Smooth muscle cell (in vitro differentiated cells): ENCODE data around the gene BCL2L1. TPM values are rescaled to one million over a fixed set of nuclear protein-coding genes. Genes with fewer than 3 reads are reported as not detected.
A peak's percentile ranks its signal among the peaks of the same experiment; 100 is the strongest.

Experiments
- DNase-seq: peaks from one replicate; lab custom pipeline; 2025; ENCODE audit not compliant: unreplicated experiment; lab: John Stamatoyannopoulos, UW
- H2AFZ ChIP-seq: fragments of 200-600 bp; sonication (generic); 2 replicates; pipeline ENCODE4 v1.6.0; 2016; ENCODE audit warnings: antibody characterized with exemption, low read depth, mild to moderate bottlenecking
- H3F3A ChIP-seq: fragments of 200-600 bp; sonication (generic); 2 replicates; pipeline ENCODE4 v1.6.0; 2017; ENCODE audit warnings: antibody characterized with exemption, low read depth
- H3K27ac ChIP-seq: fragments of 200-600 bp; sonication (generic); 2 replicates; pipeline ENCODE4 v1.5.1; 2016; ENCODE audit warnings: low read depth, mild to moderate bottlenecking
- H3K27me3 ChIP-seq: fragments of 200-600 bp; sonication (generic); 2 replicates; pipeline ENCODE4 v1.6.1; 2016; ENCODE audit warnings: low read depth, mild to moderate bottlenecking
- H3K36me3 ChIP-seq: fragments of 200-600 bp; sonication (generic); 2 replicates; pipeline ENCODE4 v1.5.1; 2016; ENCODE audit warnings: low read depth
- H3K4me1 ChIP-seq: fragments of 200-600 bp; sonication (generic); 2 replicates; pipeline ENCODE4 v1.5.1; 2016; ENCODE audit warnings: low read depth
- H3K4me2 ChIP-seq: fragments of 200-600 bp; sonication (generic); 2 replicates; pipeline ENCODE4 v1.6.0; 2016; ENCODE audit warnings: mild to moderate bottlenecking
- H3K4me3 ChIP-seq: fragments of 200-600 bp; sonication (generic); 2 replicates; pipeline ENCODE4 v1.5.1; 2016; ENCODE audit warnings: mild to moderate bottlenecking
- H3K79me2 ChIP-seq: fragments of 200-600 bp; sonication (generic); 2 replicates; pipeline ENCODE4 v1.6.0; 2016; ENCODE audit warnings: low read depth, mild to moderate bottlenecking
- H3K9ac ChIP-seq: fragments of 200-600 bp; sonication (generic); 2 replicates; pipeline ENCODE4 v1.6.0; 2016; ENCODE audit warnings: low read depth
- H3K9me3 ChIP-seq: fragments of 200-600 bp; sonication (generic); replicated peaks from 2 replicates; pipeline ENCODE4 v1.5.1; 2016; ENCODE audit warnings: low read depth
- H4K20me1 ChIP-seq: fragments of 200-600 bp; sonication (generic); 2 replicates; pipeline ENCODE4 v1.6.0; 2016; ENCODE audit warnings: low read depth
- CTCF ChIP-seq: fragments of 200-600 bp; sonication (generic); IDR thresholded peaks from 2 replicates; pipeline ENCODE4 v1.5.1; 2017; ENCODE audit warnings: borderline replicate concordance, mild to moderate bottlenecking, antibody characterized with exemption; ENCODE audit not compliant: insufficient read depth, poor library complexity, severe bottlenecking
- WGBS: methylation state at CpG from one replicate; pipeline ENCODE4 v1.1.7; 2016; ENCODE audit warnings: low lambda C conversion rate; 5-methylcytosine and 5-hydroxymethylcytosine counted together
- polyA plus RNA-seq: library from polyadenylated mRNA; unstranded; fragments of >200 nt; fragmentation: Nextera tagmentation; extraction: Ambion mirVana; gene quantifications from 2 replicates; pipeline ENCODE4 v1.2.1, GENCODE V29; 2016
- total RNA-seq: library from RNA; depleted of rRNA; stranded (reverse); fragments of >200 nt; gene quantifications from 2 replicates; pipeline ENCODE4 v1.2.3, GENCODE V29; 2014

Gene BCL2L1
- total RNA-seq = 35.5 and 47.0 TPM in 2 replicates
- polyA plus RNA-seq = 24.8 and 41.1 TPM in 2 replicates

DNA sequence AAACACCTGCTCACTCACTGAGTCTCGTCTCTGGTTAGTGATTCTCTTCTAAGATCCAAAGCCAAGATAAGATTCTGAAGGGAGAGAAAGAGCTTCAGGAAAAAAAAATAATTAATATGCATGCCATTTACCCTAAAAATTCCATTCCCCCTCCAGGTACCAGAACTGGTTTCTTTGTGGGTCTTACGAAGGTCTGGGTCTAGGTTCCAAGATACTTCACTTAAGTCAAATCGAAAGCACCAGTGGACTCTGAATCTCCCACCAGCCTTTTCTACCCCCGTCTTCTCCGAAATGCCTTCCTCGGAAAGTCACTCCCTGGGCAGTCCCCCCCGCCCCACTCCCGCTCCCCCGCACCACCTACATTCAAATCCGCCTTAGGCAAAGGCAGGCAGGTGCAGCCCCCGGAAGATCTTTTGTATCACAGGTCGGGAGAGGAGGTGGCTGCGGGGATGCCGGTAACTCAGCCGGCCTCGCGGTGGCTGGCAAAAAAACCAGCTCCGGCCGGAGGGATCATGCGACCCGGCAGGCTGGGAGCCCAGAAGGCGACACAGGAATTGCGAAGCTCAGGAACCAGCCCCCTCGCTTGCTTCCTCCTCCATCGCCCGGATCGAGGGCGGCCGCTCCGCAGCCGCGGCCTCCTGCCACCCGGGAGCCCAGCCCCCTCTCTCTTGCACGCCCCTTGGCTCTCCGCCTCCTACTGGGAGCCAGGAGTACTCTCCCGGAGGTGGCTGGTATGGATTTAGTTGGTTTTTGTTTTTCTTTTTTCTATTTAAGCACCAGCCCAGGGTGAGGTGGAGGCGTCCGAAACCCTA lies at the start of gene BCL2L1:
Gene BCL2L1, minus strand, starts transcription at position 612 of the 812 bp plus-strand sequence. CDS start 650 bp downstream, outside the sequence.
- peak within 1 kb of the TSS; percentile 58 for H3K4me3 ChIP-seq
- peaks cover 42% of the 10 kb centered on the region for H3K79me2 ChIP-seq
- peaks cover 29% of the 10 kb centered on the region for H3K4me1 ChIP-seq
- no peaks in the 10 kb centered on the region for H4K20me1 ChIP-seq
- peak within 1 kb of the TSS; percentile 82 for H3K4me2 ChIP-seq
- peak within 1 kb of the TSS; percentile 73 for H2AFZ ChIP-seq
- H3K27ac ChIP-seq = peak within 1 kb of the TSS; percentile 81
- no peaks in the 10 kb centered on the region for H3K27me3 ChIP-seq
- TF ChIP-seq CTCF = peak; percentile 70
- WGBS = 3% methylated on average over 38 of the region's 38 CpGs
- peak within 1 kb of the TSS; percentile 89 for H3K9ac ChIP-seq
- H3K9me3 ChIP-seq = no peaks in the 10 kb centered on the region
- DNase-seq = peak; percentile 60
- no peaks in the 10 kb centered on the region for H3K36me3 ChIP-seq
- peaks cover under 1% of the 10 kb centered on the region for H3F3A ChIP-seq

DNA sequence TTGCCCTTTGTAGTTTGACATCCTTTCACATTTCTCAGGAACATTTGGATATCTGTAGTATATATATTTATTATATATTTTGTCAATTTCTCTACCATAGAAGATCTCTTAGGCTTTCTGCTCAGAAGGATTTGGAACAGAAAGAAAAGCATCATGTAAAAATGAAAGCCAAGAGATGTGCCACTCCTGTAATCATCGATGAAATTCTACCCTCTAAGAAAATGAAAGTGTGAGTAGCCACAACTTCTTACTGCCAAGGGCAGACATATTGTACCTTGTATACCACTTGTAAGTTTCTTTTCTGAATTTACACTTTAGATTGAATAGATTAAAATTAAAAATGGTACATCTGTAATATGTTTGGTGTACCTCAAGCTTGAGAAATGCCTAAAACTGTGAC lies 47.6 kb upstream of the BCL2L1 start:
- Histone ChIP-seq H3F3A (no peaks in the 10 kb centered on the region), H3K79me2 (no peaks in the 10 kb centered on the region), H3K36me3 (peaks cover 4% of the 10 kb centered on the region), H3K9ac (no peak overlapping the region), H3K4me2 (no peak overlapping the region), H3K4me3 (no peak overlapping the region), H3K27me3 (no peaks in the 10 kb centered on the region), H2AFZ (no peak overlapping the region), H3K9me3 (no peaks in the 10 kb centered on the region), H3K4me1 (no peaks in the 10 kb centered on the region), H3K27ac (no peak overlapping the region), H4K20me1 (no peaks in the 10 kb centered on the region)
- 100% methylated on average over 1 of the region's 1 CpG for WGBS
- no peak for TF ChIP-seq CTCF
- DNase-seq = no peak

- Histone ChIP-seq H3K27ac (no peak overlapping the region), H3K27me3 (no peaks in the 10 kb centered on the region), H3K36me3 (peaks cover 4% of the 10 kb centered on the region), H3K9ac (no peak overlapping the region), H3K4me2 (no peak overlapping the region), H3F3A (no peaks in the 10 kb centered on the region), H3K79me2 (no peaks in the 10 kb centered on the region), H3K4me3 (no peak overlapping the region), H3K4me1 (no peaks in the 10 kb centered on the region), H3K9me3 (no peaks in the 10 kb centered on the region), H4K20me1 (no peaks in the 10 kb centered on the region), H2AFZ (no peak overlapping the region)
- no peak for DNase-seq
- WGBS = over 99% methylated on average over 5 of the region's 5 CpGs
- TF ChIP-seq CTCF = no peak
Observed at GRCh38 chr20:31769681-31770080, 47.0 kb upstream of the BCL2L1 start.
